HepG2 (cell line): ENCODE measurements around the gene TRAF3. TPM values are rescaled to one million over a fixed set of nuclear protein-coding genes. Genes with fewer than 3 reads are reported as not detected.

Experiments
- ATAC-seq: fragments of 200-7000 bp; cut with Tn5 transposase; 3 replicates; pipeline ENCODE4 v1.9.1; 2020; ENCODE audit warnings: mild to moderate bottlenecking, moderate library complexity
- BruUV-seq: library from RNA; stranded (reverse); fragments of 400-500 nt; replicated peaks from 2 replicates; lab custom pipeline; 2021; lab: Mats Ljungman, UMichigan
- CTCF ChIA-PET: fragments of 300-600 bp; formaldehyde crosslinking; extraction: SDS; loops from one replicate; lab custom pipeline; 2021; ENCODE audit warnings: low total read pairs, inconsistent platforms, low intra/inter-chr PET ratio; lab: Yijun Ruan, JAX
- POLR2A ChIA-PET: fragments of 350-600 bp; sonication (Branson Sonifier 250); formaldehyde crosslinking; loops from one replicate; lab custom pipeline; 2020; ENCODE audit warnings: antibody characterized with exemption, inconsistent platforms; lab: Yijun Ruan, JAX
- DNase-seq: peaks from one replicate; pipeline ENCODE4 v3.0.0-alpha.2; 2015; ENCODE audit warnings: low spot score
- FAIRE-seq: peaks from 3 replicates; lab custom pipeline; 2011; peaks lifted over from hg19 to GRCh38; lab: Jason Lieb, UNC
- H2AFZ ChIP-seq: one replicate; pipeline ENCODE4 v1.6.1; 2011; ENCODE audit warnings: low read length, inconsistent platforms
- H3K27ac ChIP-seq: fragments of 300-600 bp; 3 replicates; pipeline ENCODE4 v1.8.0; 2011; ENCODE audit warnings: mixed run types, mild to moderate bottlenecking, mixed read lengths, low read length, inconsistent platforms; ENCODE audit not compliant: insufficient read depth; ENCODE audit errors: extremely low read length
- H3K27me3 ChIP-seq, 2 experiments: fragments of 200-600 bp in 1 of 2; 2 replicates in 1 of 2; 3 replicates in 1 of 2; pipeline versions ENCODE4 v1.6.0 to v1.8.0; 2011; ENCODE audit warnings: low read length in 2 of 2, mild to moderate bottlenecking in 2 of 2, moderate library complexity in 2 of 2, inconsistent platforms in 1 of 2; ENCODE audit not compliant: insufficient read depth in 2 of 2, control insufficient read depth in 1 of 2
- H3K36me3 ChIP-seq, 2 experiments: fragments of 200-600 bp in 1 of 2; replicated peaks in 1 of 2; 2 replicates in 1 of 2; 3 replicates in 1 of 2; pipeline versions ENCODE4 v1.5.1 to v1.8.0; 2011; ENCODE audit warnings: low read length in 2 of 2, inconsistent platforms in 1 of 2; ENCODE audit not compliant: insufficient read depth in 2 of 2, control insufficient read depth in 1 of 2
- H3K4me1 ChIP-seq: 2 replicates; pipeline ENCODE4 v1.5.1; 2012; ENCODE audit warnings: low read length, inconsistent platforms; ENCODE audit not compliant: insufficient read depth
- H3K4me2 ChIP-seq: 2 replicates; pipeline ENCODE4 v1.6.0; 2011; ENCODE audit warnings: low read depth, low read length, inconsistent platforms
- H3K4me3 ChIP-seq, 3 experiments: fragments of 200-600 bp in 1 of 3; sonication (generic), shearing (Covaris generic) in 1 of 3; replicated peaks in 1 of 3; 2 replicates each; pipeline ENCODE4 v1.5.1; 2011 to 2016; ENCODE audit warnings: low read length in 3 of 3, inconsistent platforms in 2 of 3, low read depth in 2 of 3, mild to moderate bottlenecking in 2 of 3, control low read depth in 1 of 3, mixed read lengths in 1 of 3; ENCODE audit not compliant: insufficient read depth in 1 of 3
- H3K79me2 ChIP-seq: one replicate; pipeline ENCODE4 v1.6.1; 2011; ENCODE audit warnings: low read length, inconsistent platforms; ENCODE audit not compliant: insufficient read depth
- H3K9ac ChIP-seq: 2 replicates; pipeline ENCODE4 v1.6.0; 2011; ENCODE audit warnings: mild to moderate bottlenecking, low read depth, low read length, inconsistent platforms; ENCODE audit not compliant: insufficient read depth
- H3K9me3 ChIP-seq: 2 replicates; pipeline ENCODE4 v1.5.1; 2012; ENCODE audit warnings: mild to moderate bottlenecking, low read length
- H4K20me1 ChIP-seq: 2 replicates; pipeline ENCODE4 v1.6.0; 2011; ENCODE audit warnings: inconsistent platforms, mild to moderate bottlenecking, low read length, moderate library complexity; ENCODE audit not compliant: insufficient read depth
- ARNT2 ChIP-seq: sonication (generic); formaldehyde crosslinking; IDR thresholded peaks from 2 replicates; pipeline ENCODE4 v1.8.0; 2022; ENCODE audit warnings: mild to moderate bottlenecking, low read depth, missing genetic modification reagents, moderate library complexity
- TARDBP ChIP-seq: sonication (generic); formaldehyde crosslinking; IDR thresholded peaks from 2 replicates; pipeline ENCODE4 v1.8.0; 2022; ENCODE audit warnings: mild to moderate bottlenecking, missing genetic modification reagents
- ZNF556 ChIP-seq: sonication (generic); formaldehyde crosslinking; IDR thresholded peaks from 2 replicates; pipeline ENCODE4 v1.4.0; 2020; ENCODE audit warnings: mild to moderate bottlenecking, missing genetic modification reagents, borderline replicate concordance
- ZNF775 ChIP-seq: sonication (generic); formaldehyde crosslinking; IDR thresholded peaks from 2 replicates; pipeline ENCODE4 v1.4.0; 2020; ENCODE audit warnings: missing genetic modification reagents, mild to moderate bottlenecking, moderate library complexity, borderline replicate concordance
- WGBS: methylation state at CpG from one replicate; pipeline ENCODE4 v1.1.6; 2017; ENCODE audit warnings: low lambda C conversion rate; 5-methylcytosine and 5-hydroxymethylcytosine counted together
- in situ Hi-C: cut with HindIII; loops from 2 replicates; pipeline ENCODE4 v1.10.0; 2017; ENCODE audit warnings: low pct_unique_long_range_greater_than_20kb; ENCODE audit not compliant: extremely low pct_ligation_motif_present
- intact Hi-C: fragments of 100-400 bp; cut with micrococcal nuclease; formaldehyde crosslinking; loops from one replicate; pipeline ENCODE4 v1.10.0; 2022; ENCODE audit not compliant: unreplicated experiment
- polyA plus RNA-seq, 8 experiments: library from polyadenylated mRNA; depleted of rRNA in 3 of 8; stranded (reverse) in 7 of 8; unstranded in 1 of 8; fragments of >200 nt; fragmentation: Illumina TruSeq in 4 of 8; extraction: Trizol in 4 of 8; gene quantifications; 2 replicates each; pipeline versions ENCODE4 v1.2.1 to v1.2.3, GENCODE V29; 2011 to 2016; ENCODE audit warnings: low read depth in 4 of 8, missing spikeins in 1 of 8, mixed read lengths in 1 of 8; ENCODE audit not compliant: insufficient read depth in 1 of 8
- total RNA-seq, 5 experiments: library from RNA; depleted of rRNA; stranded (reverse); fragments of >200 nt; fragmentation: Illumina TruSeq; extraction: Trizol; gene quantifications; 2 replicates each; pipeline ENCODE4 v1.2.3, GENCODE V29; 2016; ENCODE audit warnings: low read depth in 1 of 5
- TF ChIP-seq, protein P1 (sequence below): sonication (generic); formaldehyde crosslinking; conservative IDR thresholded peaks from 2 replicates; pipeline ENCODE4 v1.4.0; 2020; ENCODE audit warnings: missing genetic modification reagents

The TRAF3 gene
- total and polyA plus RNA-seq, 2 of the 13 experiments (the other 11 are each of a cell fraction or from before 2014, with no cell fraction given), result 6.9 to 12.2 TPM

DNA sequence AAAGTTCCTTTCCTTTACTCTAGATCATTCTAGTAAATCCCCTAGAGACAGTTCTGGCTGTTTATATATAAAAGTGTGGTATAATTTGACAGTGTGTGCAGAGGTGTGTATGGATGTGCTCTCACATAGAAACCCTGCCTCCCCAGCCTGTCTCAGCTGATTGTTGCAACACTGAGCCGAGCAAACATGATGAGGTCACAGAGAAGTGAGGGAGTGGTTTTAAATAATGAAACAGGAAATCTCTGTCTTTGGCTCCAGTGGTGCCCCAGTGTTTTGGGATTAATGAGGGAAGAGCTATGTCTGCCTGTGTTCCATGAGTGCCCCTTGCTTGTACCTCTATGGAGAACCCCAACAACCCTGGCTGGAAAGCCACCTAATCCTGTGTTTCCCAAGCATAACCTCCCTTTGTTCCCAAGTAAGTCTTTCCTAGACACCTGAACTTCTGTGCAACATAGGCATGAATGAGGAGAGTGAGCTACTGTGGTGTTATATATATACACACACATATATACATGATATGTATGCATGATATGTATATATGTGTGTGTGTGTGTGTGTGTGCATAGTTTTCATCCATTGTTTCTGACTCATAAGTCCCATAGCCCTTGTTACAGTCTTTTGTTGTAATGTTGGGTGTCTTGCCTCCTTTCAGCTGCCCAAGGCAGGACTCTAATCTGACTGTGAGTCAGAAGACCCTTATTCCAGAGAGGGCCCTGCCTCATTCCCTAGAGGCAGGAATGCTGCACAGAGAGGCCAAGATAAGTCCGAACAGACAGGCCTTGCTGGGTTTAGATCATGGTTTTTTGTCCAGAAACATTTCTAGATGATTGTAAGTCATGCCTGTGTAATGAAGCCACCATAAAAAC lies 18.0 kb downstream of the TRAF3 start (continued):
- TF ChIP-seq ARNT2 (CRISPR knock-in tag) (no peak), TARDBP (CRISPR knock-in tag) (no peak), ZNF556 (CRISPR knock-in tag) (no peak)
- TF ChIP-seq, protein P1, sequence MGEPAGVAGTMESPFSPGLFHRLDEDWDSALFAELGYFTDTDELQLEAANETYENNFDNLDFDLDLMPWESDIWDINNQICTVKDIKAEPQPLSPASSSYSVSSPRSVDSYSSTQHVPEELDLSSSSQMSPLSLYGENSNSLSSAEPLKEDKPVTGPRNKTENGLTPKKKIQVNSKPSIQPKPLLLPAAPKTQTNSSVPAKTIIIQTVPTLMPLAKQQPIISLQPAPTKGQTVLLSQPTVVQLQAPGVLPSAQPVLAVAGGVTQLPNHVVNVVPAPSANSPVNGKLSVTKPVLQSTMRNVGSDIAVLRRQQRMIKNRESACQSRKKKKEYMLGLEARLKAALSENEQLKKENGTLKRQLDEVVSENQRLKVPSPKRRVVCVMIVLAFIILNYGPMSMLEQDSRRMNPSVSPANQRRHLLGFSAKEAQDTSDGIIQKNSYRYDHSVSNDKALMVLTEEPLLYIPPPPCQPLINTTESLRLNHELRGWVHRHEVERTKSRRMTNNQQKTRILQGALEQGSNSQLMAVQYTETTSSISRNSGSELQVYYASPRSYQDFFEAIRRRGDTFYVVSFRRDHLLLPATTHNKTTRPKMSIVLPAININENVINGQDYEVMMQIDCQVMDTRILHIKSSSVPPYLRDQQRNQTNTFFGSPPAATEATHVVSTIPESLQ (CRISPR knock-in tag), result no peak

DNA sequence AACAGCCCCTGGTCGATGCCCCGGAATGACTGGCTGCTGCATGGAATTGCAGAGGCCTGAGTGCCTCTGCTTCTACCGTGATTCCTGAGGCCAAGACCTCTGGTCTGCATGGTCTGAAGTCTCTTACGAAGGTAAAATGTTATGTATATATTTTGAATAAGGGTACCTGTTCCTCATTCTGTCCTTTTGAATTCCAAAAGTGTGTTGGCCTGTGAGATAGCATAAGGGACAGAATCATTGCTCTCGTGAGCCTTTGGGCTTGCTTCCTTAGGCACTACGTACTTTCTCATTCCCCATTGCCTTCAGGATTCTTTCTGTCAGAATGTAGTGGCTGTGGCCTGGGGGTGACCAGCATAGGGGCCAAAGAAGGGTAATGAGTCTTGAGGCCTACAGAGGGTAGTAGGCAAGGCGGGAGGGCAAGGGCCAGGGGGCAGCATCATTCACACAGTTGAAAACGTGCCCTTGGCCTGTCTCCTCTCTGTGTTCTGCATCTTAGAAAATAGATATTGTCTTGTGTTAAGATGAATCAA lies 19.5 kb downstream of the TRAF3 start:
- BruUV-seq, result no TSS peak
- no peak for FAIRE-seq
- no peak for ATAC-seq
- POLR2A ChIA-PET, result interaction anchor here (0.6 kb wide), 1 partner anchor 16 kb away, joined by 3 read pairs; no protein-coding TSS in a partner anchor
- CTCF ChIA-PET, result no interaction called here
- H3K9me3 ChIP-seq, result peaks cover 8% of the 10 kb centered on the region; the same call in 1 of the 2 replicates
- no peaks in the 10 kb centered on the region for H4K20me1 ChIP-seq
- H3K79me2 ChIP-seq, result peaks cover 16% of the 10 kb centered on the region
- no peak overlapping the region for H3K4me2 ChIP-seq
- H3K4me3 ChIP-seq, result no peak overlapping the region
- TF ChIP-seq ZNF775 (CRISPR knock-in tag), result no peak
- TF ChIP-seq, all 625 proteins: peak for 0
- H3K27me3 ChIP-seq, result no peaks in the 10 kb centered on the region
- H3K27ac ChIP-seq, result no peak overlapping the region
- peaks cover 19% of the 10 kb centered on the region for H3K4me1 ChIP-seq
- H2AFZ ChIP-seq, result no peak overlapping the region
- intact Hi-C loops (no loop called here), in situ Hi-C loops (no loop called here)
- H3K9ac ChIP-seq, result no peak overlapping the region
- no peak for DNase-seq
- 98% methylated on average over 6 of the region's 8 CpGs for WGBS
- H3K36me3 ChIP-seq, result no peaks in the 10 kb centered on the region
